C4-2B (cell line): ENCODE measurements around the gene CLMP.

ENCODE experiments used
- CTCF ChIP-seq: fragments of 450-650 bp; conservative IDR thresholded peaks from 2 replicates; pipeline ENCODE4 v1.5.1; 2017; ENCODE audit warnings: mild to moderate bottlenecking
- ZFX ChIP-seq: fragments of 450-650 bp; IDR thresholded peaks from 2 replicates; pipeline ENCODE4 v1.6.1; 2017

- no peak for TF ChIP-seq CTCF
- TF ChIP-seq ZFX, result no peak
Measured at GRCh38 chr11:123219066-123219690, 24.1 kb upstream of the CLMP start.
